B cell (primary cell): ENCODE results near the gene MAPKAP1. TPM values are rescaled to one million over a fixed set of nuclear protein-coding genes. Genes with fewer than 3 reads are reported as not detected.

ENCODE experiments used
- ATAC-seq: fragments of 200-7000 bp; cut with Tn5 transposase; one replicate; pipeline ENCODE4 v1.10.0; 2021; ENCODE audit warnings: low read depth, mild to moderate bottlenecking, moderate number of reproducible peaks, moderate library complexity
- CTCF ChIA-PET: fragments of 350-600 bp; sonication (Branson Sonifier 250); formaldehyde crosslinking; loops from one replicate; lab custom pipeline; 2021; ENCODE audit warnings: antibody characterized with exemption, inconsistent platforms; lab: Charles Lee
- POLR2A ChIA-PET: fragments of 350-600 bp; sonication (Branson Sonifier 250); formaldehyde crosslinking; loops from one replicate; lab custom pipeline; 2021; ENCODE audit warnings: antibody characterized with exemption; lab: Charles Lee
- DNase-seq: peaks from one replicate; pipeline ENCODE4 v3.0.0; 2013
- H2AFZ ChIP-seq: 2 replicates; pipeline ENCODE4 v1.6.1; 2012; ENCODE audit warnings: mild to moderate bottlenecking, low read depth, low read length; ENCODE audit not compliant: insufficient read depth, poor library complexity, severe bottlenecking
- H3K27ac ChIP-seq, 2 donors: 1 replicate in 1 of 2; 2 replicates in 1 of 2; pipeline ENCODE4 v1.5.1; 2012 to 2013; ENCODE audit warnings: low read length in 2 of 2, mild to moderate bottlenecking in 2 of 2, moderate library complexity in 1 of 2
- H3K27me3 ChIP-seq, 4 experiments: fragments of 200-600 bp in 1 of 4; sonication (generic) in 1 of 4; replicated peaks in 1 of 4; 1 replicate in 2 of 4; 2 replicates in 2 of 4; pipeline versions ENCODE4 v1.6.1 to v1.7.0; 2013 to 2016; ENCODE audit warnings: low read length in 3 of 4, mild to moderate bottlenecking in 2 of 4, mixed read lengths in 1 of 4, moderate library complexity in 1 of 4; ENCODE audit not compliant: insufficient read depth in 4 of 4, control insufficient read depth in 3 of 4; ENCODE audit errors: control extremely low read depth in 1 of 4
- H3K36me3 ChIP-seq, 2 experiments: replicated peaks in 1 of 2; 1 replicate in 1 of 2; 2 replicates in 1 of 2; pipeline versions ENCODE4 v1.6.1 to v1.7.1; 2013; ENCODE audit warnings: low read length in 1 of 2; ENCODE audit not compliant: insufficient read depth in 2 of 2, control insufficient read depth in 1 of 2; ENCODE audit errors: control extremely low read depth in 1 of 2, extremely low read depth in 1 of 2
- H3K4me1 ChIP-seq, 2 donors: fragments of 200-600 bp in 1 of 2; sonication (generic) in 1 of 2; 1 replicate in 1 of 2; 2 replicates in 1 of 2; pipeline versions ENCODE4 v1.5.1 to v1.6.1; 2013 to 2017; ENCODE audit warnings: low read length in 2 of 2; ENCODE audit not compliant: control insufficient read depth in 2 of 2, insufficient read depth in 2 of 2
- H3K4me2 ChIP-seq: replicated peaks from 2 replicates; pipeline ENCODE3; 2012; ENCODE audit warnings: mild to moderate bottlenecking, low read depth, low read length; ENCODE audit not compliant: poor library complexity, severe bottlenecking
- H3K4me3 ChIP-seq, 5 experiments: fragments of 200-600 bp in 1 of 5; sonication (generic) in 1 of 5; 1 replicate in 3 of 5; 2 replicates in 2 of 5; pipeline versions ENCODE4 v1.5.1 to v1.7.0; 2011 to 2016; ENCODE audit warnings: low read length in 4 of 5, mild to moderate bottlenecking in 4 of 5, low read depth in 2 of 5, control low read depth in 1 of 5, moderate library complexity in 1 of 5; ENCODE audit not compliant: insufficient read depth in 1 of 5; ENCODE audit errors: control extremely low read depth in 1 of 5, extremely low read depth in 1 of 5
- H3K79me2 ChIP-seq: fragments of 200-600 bp; sonication (generic); one replicate; pipeline ENCODE4 v1.6.0; 2016; ENCODE audit warnings: low read length; ENCODE audit not compliant: control insufficient read depth, insufficient read depth
- H3K9ac ChIP-seq: fragments of 200-600 bp; sonication (generic); 2 replicates; pipeline ENCODE4 v1.6.1; 2017; ENCODE audit warnings: mild to moderate bottlenecking, low read length, moderate library complexity
- H3K9me3 ChIP-seq, 3 donors: one replicate each; pipeline versions ENCODE4 v1.6.1 to v1.7.1; 2013; ENCODE audit warnings: low read length in 2 of 3; ENCODE audit not compliant: control insufficient read depth in 2 of 3, insufficient read depth in 1 of 3; ENCODE audit errors: control extremely low read depth in 1 of 3
- H4K20me1 ChIP-seq: 2 replicates; pipeline ENCODE4 v1.6.0; 2012; ENCODE audit warnings: mild to moderate bottlenecking, low read length; ENCODE audit not compliant: insufficient read depth, control insufficient read depth, poor library complexity, severe bottlenecking
- H3K27ac Mint-ChIP-seq: one replicate; pipeline ENCODE4 v1.8.0; 2021; ENCODE audit warnings: mixed read lengths
- H3K27me3 Mint-ChIP-seq: one replicate; pipeline ENCODE4 v1.8.0; 2021; ENCODE audit warnings: mixed read lengths
- H3K4me1 Mint-ChIP-seq: one replicate; pipeline ENCODE4 v1.8.0; 2021; ENCODE audit warnings: mixed read lengths
- H3K4me3 Mint-ChIP-seq: one replicate; pipeline ENCODE4 v1.8.0; 2021; ENCODE audit warnings: mixed read lengths
- H3K9me3 Mint-ChIP-seq: one replicate; pipeline ENCODE4 v1.8.0; 2022; ENCODE audit warnings: mixed read lengths; ENCODE audit not compliant: insufficient read depth
- EZH2 ChIP-seq: IDR thresholded peaks from 2 replicates; pipeline ENCODE4 v1.6.1; 2012; ENCODE audit warnings: borderline replicate concordance, low read depth, mild to moderate bottlenecking, moderate library complexity, low read length; ENCODE audit not compliant: insufficient read depth, poor library complexity, severe bottlenecking
- WGBS: methylation state at CpG from one replicate; pipeline ENCODE4 v1.1.5; 2013; ENCODE audit warnings: missing lambda C conversion rate; ENCODE audit not compliant: insufficient coverage; 5-methylcytosine and 5-hydroxymethylcytosine counted together
- intact Hi-C: fragments of 100-400 bp; cut with micrococcal nuclease; formaldehyde crosslinking; loops from one replicate; pipeline ENCODE4 v1.10.0; 2022
- polyA plus RNA-seq: library from polyadenylated mRNA; depleted of rRNA; stranded (reverse); fragments of >200 nt; gene quantifications from 2 replicates; pipeline ENCODE4 v1.2.3, GENCODE V29; 2012
- total RNA-seq, 2 donors: library from RNA; stranded (reverse); fragments of 120-200 nt in 1 of 2; gene quantifications; 1 replicate in 1 of 2; 2 replicates in 1 of 2; pipeline versions ENCODE4 v1.2.3 to v1.2.4, GENCODE V29; 2013 to 2022
- TF ChIP-seq, protein P1 (sequence below): fragments of 200-600 bp; IDR thresholded peaks from one replicate; pipeline ENCODE4 v1.8.0; 2022; ENCODE audit warnings: antibody characterized with exemption, mild to moderate bottlenecking

The MAPKAP1 gene
- total and polyA plus RNA-seq, 2 donors (not counting 1 experiment from before 2014, with no cell fraction given) = 51.6 to 62.4 TPM

DNA sequence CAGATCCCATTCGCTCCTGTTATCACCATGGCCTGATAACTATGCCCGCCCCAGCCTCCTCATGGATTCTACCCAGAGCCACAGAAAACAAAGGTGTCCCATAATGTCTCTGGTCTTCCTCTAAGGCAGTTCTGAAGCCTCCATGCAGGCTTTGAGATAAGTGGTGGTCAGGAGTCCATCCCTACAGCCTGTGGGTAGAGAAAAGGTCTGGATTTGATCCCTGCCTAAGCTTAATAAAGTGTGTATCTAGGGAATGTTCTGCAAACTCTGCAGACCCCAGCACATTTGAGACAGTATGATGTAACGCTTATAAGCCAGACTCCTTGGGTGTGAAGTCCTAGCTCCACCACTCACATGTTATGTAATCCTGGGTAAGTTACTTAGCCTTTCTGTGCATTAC, 187.3 kb downstream of the MAPKAP1 start:
- ATAC-seq = no peak
- no peaks in the 10 kb centered on the region for H3K27me3 ChIP-seq
- no peak overlapping the region for H3K27ac ChIP-seq
- H3K4me3 Mint-ChIP-seq = no peak overlapping the region
- H3K79me2 ChIP-seq = peaks cover 27% of the 10 kb centered on the region
- WGBS = no CpG with 5 or more reads among the region's 3 CpGs
- POLR2A ChIA-PET = no interaction called here
- H3K9me3 Mint-ChIP-seq = no peaks in the 10 kb centered on the region
- H3K36me3 ChIP-seq = peaks cover 0 to 19% of the 10 kb centered on the region in 2 experiments
- H2AFZ ChIP-seq = no peak overlapping the region
- no peak overlapping the region for H3K4me2 ChIP-seq
- H3K9ac ChIP-seq = no peak overlapping the region
- CTCF ChIA-PET = no interaction called here
- peaks cover 26% of the 10 kb centered on the region for H3K4me1 Mint-ChIP-seq
- no peak for DNase-seq
- no peaks in the 10 kb centered on the region for H3K9me3 ChIP-seq
- no peak for TF ChIP-seq EZH2
- TF ChIP-seq, protein P1, sequence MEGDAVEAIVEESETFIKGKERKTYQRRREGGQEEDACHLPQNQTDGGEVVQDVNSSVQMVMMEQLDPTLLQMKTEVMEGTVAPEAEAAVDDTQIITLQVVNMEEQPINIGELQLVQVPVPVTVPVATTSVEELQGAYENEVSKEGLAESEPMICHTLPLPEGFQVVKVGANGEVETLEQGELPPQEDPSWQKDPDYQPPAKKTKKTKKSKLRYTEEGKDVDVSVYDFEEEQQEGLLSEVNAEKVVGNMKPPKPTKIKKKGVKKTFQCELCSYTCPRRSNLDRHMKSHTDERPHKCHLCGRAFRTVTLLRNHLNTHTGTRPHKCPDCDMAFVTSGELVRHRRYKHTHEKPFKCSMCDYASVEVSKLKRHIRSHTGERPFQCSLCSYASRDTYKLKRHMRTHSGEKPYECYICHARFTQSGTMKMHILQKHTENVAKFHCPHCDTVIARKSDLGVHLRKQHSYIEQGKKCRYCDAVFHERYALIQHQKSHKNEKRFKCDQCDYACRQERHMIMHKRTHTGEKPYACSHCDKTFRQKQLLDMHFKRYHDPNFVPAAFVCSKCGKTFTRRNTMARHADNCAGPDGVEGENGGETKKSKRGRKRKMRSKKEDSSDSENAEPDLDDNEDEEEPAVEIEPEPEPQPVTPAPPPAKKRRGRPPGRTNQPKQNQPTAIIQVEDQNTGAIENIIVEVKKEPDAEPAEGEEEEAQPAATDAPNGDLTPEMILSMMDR = no peak
- H3K4me1 ChIP-seq = peaks cover 15% of the 10 kb centered on the region in 2 donors
- H3K4me3 ChIP-seq = no peak overlapping the region
- intact Hi-C loops = no loop called here
- no peaks in the 10 kb centered on the region for H3K27me3 Mint-ChIP-seq
- H4K20me1 ChIP-seq = peaks cover 4% of the 10 kb centered on the region
- no peak overlapping the region for H3K27ac Mint-ChIP-seq

GRCh38 chr9:125517577-125517976, 189.4 kb downstream of the MAPKAP1 start:
- Histone ChIP-seq H3K4me3 (no peak overlapping the region), H3K4me2 (no peak overlapping the region), H3K27me3 (no peaks in the 10 kb centered on the region), H3K36me3 (peaks cover 0 to 14% of the 10 kb centered on the region in 2 experiments), H3K79me2 (peaks cover 11% of the 10 kb centered on the region), H3K9ac (no peak overlapping the region), H3K9me3 (no peaks in the 10 kb centered on the region), H4K20me1 (peaks cover 4% of the 10 kb centered on the region), H3K4me1 (peaks cover 13% of the 10 kb centered on the region in 2 donors), H2AFZ (no peak overlapping the region), H3K27ac (no peak overlapping the region)
- peaks cover 26% of the 10 kb centered on the region for H3K4me1 Mint-ChIP-seq
- H3K27me3 Mint-ChIP-seq = no peaks in the 10 kb centered on the region
- no peaks in the 10 kb centered on the region for H3K9me3 Mint-ChIP-seq
- DNase-seq (no peak), ATAC-seq (no peak)
- no peak overlapping the region for H3K27ac Mint-ChIP-seq
- TF ChIP-seq, protein P1 = no peak
- no peak for TF ChIP-seq EZH2
- ChIA-PET POLR2A (no interaction called here), CTCF (interaction anchor here (1.0 to 1.4 kb wide), 2 partner anchors 17 to 41 kb away, joined by 3 read pairs; no protein-coding TSS in a partner anchor)
- H3K4me3 Mint-ChIP-seq = no peak overlapping the region
- intact Hi-C loops = no loop called here
- no CpG with 5 or more reads among the region's 4 CpGs for WGBS
